Ovary (tissue), 3 donors: ENCODE data around the gene ZNF892.

Experiments used
- EP300 ChIP-seq: sonication (generic); formaldehyde crosslinking; IDR thresholded peaks from one replicate; pipeline ENCODE4 v1.6.1; 2017; ENCODE audit warnings: antibody characterized with exemption
- POLR2A ChIP-seq: fragments of 450-650 bp; IDR thresholded peaks from one replicate; pipeline ENCODE4 v1.6.1; 2017; ENCODE audit warnings: antibody characterized with exemption, mild to moderate bottlenecking, moderate library complexity
- TF ChIP-seq, protein P1 (sequence below), 3 donors: fragments of 450-650 bp in 2 of 3; fragments of 200-600 bp in 1 of 3; IDR thresholded peaks; one replicate each; pipeline versions ENCODE4 v1.5.1 to v1.8.0; 2016 to 2022; ENCODE audit warnings: antibody characterized with exemption in 3 of 3, mild to moderate bottlenecking in 1 of 3
- donor health status: DM: no; HTN: no; CAD: no.

GRCh38 chr2:95234286-95234785 lies 27.0 kb downstream of the ZNF892 start:
- TF ChIP-seq, protein P1, sequence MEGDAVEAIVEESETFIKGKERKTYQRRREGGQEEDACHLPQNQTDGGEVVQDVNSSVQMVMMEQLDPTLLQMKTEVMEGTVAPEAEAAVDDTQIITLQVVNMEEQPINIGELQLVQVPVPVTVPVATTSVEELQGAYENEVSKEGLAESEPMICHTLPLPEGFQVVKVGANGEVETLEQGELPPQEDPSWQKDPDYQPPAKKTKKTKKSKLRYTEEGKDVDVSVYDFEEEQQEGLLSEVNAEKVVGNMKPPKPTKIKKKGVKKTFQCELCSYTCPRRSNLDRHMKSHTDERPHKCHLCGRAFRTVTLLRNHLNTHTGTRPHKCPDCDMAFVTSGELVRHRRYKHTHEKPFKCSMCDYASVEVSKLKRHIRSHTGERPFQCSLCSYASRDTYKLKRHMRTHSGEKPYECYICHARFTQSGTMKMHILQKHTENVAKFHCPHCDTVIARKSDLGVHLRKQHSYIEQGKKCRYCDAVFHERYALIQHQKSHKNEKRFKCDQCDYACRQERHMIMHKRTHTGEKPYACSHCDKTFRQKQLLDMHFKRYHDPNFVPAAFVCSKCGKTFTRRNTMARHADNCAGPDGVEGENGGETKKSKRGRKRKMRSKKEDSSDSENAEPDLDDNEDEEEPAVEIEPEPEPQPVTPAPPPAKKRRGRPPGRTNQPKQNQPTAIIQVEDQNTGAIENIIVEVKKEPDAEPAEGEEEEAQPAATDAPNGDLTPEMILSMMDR (IDR thresholded peaks at IDR 0.05), result no peak
- TF ChIP-seq POLR2A, result no peak
- TF ChIP-seq EP300, result no peak
